ENCODE data around the gene HSFX3. TPM values are rescaled to one million over a fixed set of nuclear protein-coding genes. Genes with fewer than 3 reads are reported as not detected.

The HSFX3 gene
- total RNA-seq, 1 experiment from 2014 or later: 0.96 TPM

- POLR2A ChIA-PET: no interaction called here
- intact Hi-C loops (cut with micrococcal nuclease): no loop called here
- RAD21 ChIA-PET (ENCODE audit: low non-redundant PET in 1 of 2, low total read pairs in 2 of 2, uncharacterized antibody in 2 of 2, unreplicated experiment in 2 of 2): no interaction called here
- ATAC-seq (peak; percentile 27), DNase-seq (ENCODE audit: low read depth, low spot score) (no peak)
- Histone ChIP-seq H3K9ac (ENCODE audit: low read length) (no peak overlapping the region), H3K4me2 (ENCODE audit: low read length) (no peak overlapping the region), H3K79me2 (ENCODE audit: insufficient read depth, low read length) (no peaks in the 10 kb centered on the region), H3K4me3 (replicated peaks in 1 of 2; ENCODE audit: low read depth in 1 of 2, low read length in 2 of 2) (no peak overlapping the region), H3K36me3 (ENCODE audit: control insufficient read depth in 1 of 2, insufficient read depth in 2 of 2, low read length in 2 of 2) (no peaks in the 10 kb centered on the region), H3K9me3 (ENCODE audit: control insufficient read depth in 1 of 2, insufficient read depth in 1 of 2, low read depth in 1 of 2, low read length in 2 of 2) (no peaks in the 10 kb centered on the region), H4K20me1 (ENCODE audit: insufficient read depth) (no peaks in the 10 kb centered on the region), H3K4me1 (ENCODE audit: control insufficient read depth in 1 of 2, insufficient read depth in 2 of 2, low read length in 2 of 2) (no peaks in the 10 kb centered on the region), H2AFZ (ENCODE audit: low read depth, low read length, poor library complexity, severe bottlenecking) (no peak overlapping the region), H3K9me2 (ENCODE audit: insufficient read depth) (no peaks in the 10 kb centered on the region), H3K27me3 (ENCODE audit: insufficient read depth, low read length) (no peaks in the 10 kb centered on the region), H3K27ac (ENCODE audit: low read depth, low read length) (no peak overlapping the region)
- no peak for TF ChIP-seq FOSL1 (IDR thresholded peaks at IDR 0.05; ENCODE audit: low read depth)
- TF ChIP-seq ATF3 (IDR thresholded peaks at IDR 0.05): no peak
- no peak for TF ChIP-seq ZBTB33 (IDR thresholded peaks at IDR 0.05; ENCODE audit: extremely low read depth, insufficient replicate concordance, low read length)
- no peak for TF ChIP-seq CTCF (IDR thresholded peaks at IDR 0.05 in 2 of 3, conservative IDR thresholded peaks at IDR 0.05 in 1 of 3; ENCODE audit: borderline replicate concordance in 1 of 3, insufficient read depth in 1 of 3, low read depth in 2 of 3, low read length in 2 of 3)
- TF ChIP-seq RAD21 (IDR thresholded peaks at IDR 0.05; ENCODE audit: low read depth): no peak
- no TSS peak for BruUV-seq (replicated peaks)
- CTCF ChIA-PET: no interaction called here
Measured at GRCh38 chrX:149567621-149568417, 18.1 kb upstream of the HSFX3 start.

Data from HCT116 (cell line).